Anterior cingulate cortex (tissue), 58 donors: ENCODE results near the gene ZNRD2.

Experiments
- DNase-seq, 58 donors: peaks; one replicate each; lab custom pipeline; 2025; lab: John Stamatoyannopoulos, UW

Gene ZNRD2

GRCh38 chr11:65537620-65538231 is 32.6 kb upstream of the ZNRD2 start:
- no peak for DNase-seq

GRCh38 chr11:65538232-65538914 is 31.9 kb upstream of the ZNRD2 start:
- no peak for DNase-seq

GRCh38 chr11:65538915-65539743 is 31.1 kb upstream of the ZNRD2 start:
- DNase-seq = peak in 3 of 58 donors; percentile 21 to 46 (median 30)

GRCh38 chr11:65539744-65540289 is 30.5 kb upstream of the ZNRD2 start:
- no peak for DNase-seq

- peak; percentile 49 to 95 (median 88) for DNase-seq
Observed at GRCh38 chr11:65540290-65541092, 29.8 kb upstream of the ZNRD2 start.

- DNase-seq = no peak
Observed at GRCh38 chr11:65541093-65541982, 28.9 kb upstream of the ZNRD2 start.

- no peak for DNase-seq
Observed at GRCh38 chr11:65542738-65543390, 27.4 kb upstream of the ZNRD2 start.

GRCh38 chr11:65545853-65546216 is 24.4 kb upstream of the ZNRD2 start:
- no peak for DNase-seq

- peak in 24 of 58 donors; percentile 18 to 62 (median 30) for DNase-seq
Observed at GRCh38 chr11:65546217-65546958, 23.9 kb upstream of the ZNRD2 start.

- DNase-seq = no peak
Observed at GRCh38 chr11:65547446-65548125, 22.7 kb upstream of the ZNRD2 start.

GRCh38 chr11:65548395-65548794 is 21.9 kb upstream of the ZNRD2 start:
- no peak for DNase-seq

- DNase-seq = no peak
Observed at GRCh38 chr11:65549096-65549495, 21.2 kb upstream of the ZNRD2 start.

- peak in 4 of 58 donors; percentile 11 to 28 (median 26) for DNase-seq
Observed at GRCh38 chr11:65551572-65552387, 18.5 kb upstream of the ZNRD2 start.

- DNase-seq = no peak
Observed at GRCh38 chr11:65552388-65552951, 17.8 kb upstream of the ZNRD2 start.

- no peak for DNase-seq
Observed at GRCh38 chr11:65553301-65554001, 16.8 kb upstream of the ZNRD2 start.
